HG03103 (cell line): ENCODE results near the gene IFITM10.

ENCODE experiments used
- ATAC-seq: cut with Tn5 transposase; IDR thresholded peaks from one replicate; pipeline ENCODE4 v1.9.1; 2021; ENCODE audit warnings: low read depth; ENCODE audit not compliant: unreplicated experiment

IFITM10 gene

DNA sequence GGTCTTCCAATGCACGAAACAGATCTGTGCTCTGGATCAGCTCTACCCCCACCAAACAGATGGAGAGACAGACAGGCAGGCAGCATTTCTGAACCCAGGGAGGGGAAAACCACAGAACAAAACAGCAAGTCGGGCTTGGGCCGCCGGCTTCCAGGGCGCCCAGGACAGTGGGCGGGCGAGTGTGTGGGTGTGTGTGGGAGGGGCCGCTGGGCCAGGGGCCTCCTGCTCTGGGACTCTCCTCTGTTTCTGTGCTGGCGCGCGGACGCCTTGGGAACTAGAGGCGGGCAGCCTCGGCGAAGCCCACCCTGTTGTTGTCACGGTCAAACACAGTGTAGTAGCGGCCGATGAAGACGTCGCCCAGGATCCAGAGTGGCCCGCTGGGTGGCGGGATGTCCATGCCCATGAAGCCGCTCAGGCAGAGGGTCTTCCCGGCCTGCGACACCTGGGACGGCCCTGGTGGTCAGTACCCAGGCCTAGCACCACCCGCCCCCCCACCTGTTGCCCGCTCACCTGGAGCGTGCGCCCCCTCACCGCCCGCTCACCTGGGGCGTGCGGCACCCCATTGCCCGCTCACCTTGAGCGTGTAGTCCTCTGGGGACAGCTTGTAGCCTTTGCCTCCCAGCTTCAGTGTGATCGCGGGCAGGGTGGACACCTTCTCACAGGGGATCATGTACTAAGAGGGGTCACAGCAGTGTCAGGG, 3.0 kb upstream of the IFITM10 start:
- ATAC-seq, result no peak

DNA sequence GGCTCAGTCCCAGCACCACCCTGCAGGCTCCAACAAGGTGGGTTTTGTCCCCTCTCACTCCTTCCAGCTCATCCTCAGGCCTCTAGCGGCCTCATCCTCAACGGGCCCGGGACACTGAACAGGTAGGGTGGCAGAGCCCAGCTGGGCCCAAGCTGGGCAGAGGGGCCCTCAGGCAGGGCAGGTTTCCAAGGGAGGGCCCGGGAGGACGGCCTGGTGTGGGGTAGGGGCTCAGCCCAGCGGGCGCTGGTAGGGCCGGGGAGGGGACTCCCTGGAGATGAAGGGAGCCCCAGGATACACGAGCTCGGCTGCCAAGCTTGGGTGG, 2.5 kb upstream of the IFITM10 start:
- no peak for ATAC-seq

DNA sequence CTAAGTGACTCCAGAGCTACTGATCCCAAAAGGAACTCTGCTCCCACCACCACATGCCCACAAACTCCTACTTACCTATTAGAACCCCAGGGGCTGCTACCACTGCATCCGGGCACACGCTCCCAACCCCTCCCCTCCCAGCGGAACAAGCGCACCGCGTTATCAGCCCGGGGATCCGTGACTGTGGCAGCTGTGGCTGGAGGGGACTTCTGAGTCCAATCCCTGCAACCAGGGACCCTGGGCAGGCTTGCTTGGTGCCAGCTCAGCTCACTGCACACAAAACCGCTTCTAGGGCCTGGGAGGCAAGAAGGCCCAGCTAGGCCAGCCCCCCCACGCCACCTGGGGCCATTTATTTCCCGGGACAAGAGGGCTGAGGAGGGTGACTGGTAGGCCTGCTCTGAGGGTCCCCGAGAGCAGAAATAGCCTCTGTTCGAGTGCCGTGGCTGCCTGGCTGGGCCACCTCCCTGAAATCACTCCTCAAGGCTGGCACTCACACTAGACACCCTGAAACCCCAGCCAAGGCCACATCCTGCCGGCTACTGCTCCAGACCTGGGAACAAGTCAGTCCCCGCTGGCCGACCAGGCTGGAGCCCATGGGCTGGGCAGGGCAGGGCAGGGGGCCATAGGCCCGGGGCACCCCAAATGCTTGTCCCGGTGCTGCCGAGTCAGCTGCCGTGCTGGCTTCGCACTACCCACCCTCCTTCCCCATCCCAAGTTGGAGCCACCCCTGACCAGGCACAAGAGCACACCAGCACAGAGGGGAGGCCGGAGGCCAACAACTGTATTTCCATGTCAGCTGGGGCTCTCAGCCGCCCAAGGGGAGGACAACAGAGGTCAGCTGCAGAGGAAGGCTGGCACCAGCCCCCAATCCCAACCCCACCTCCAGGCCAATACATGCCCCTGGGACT, 1.9 kb upstream of the IFITM10 start:
- ATAC-seq, result no peak

GRCh38 chr11:1751531-1751921, 1.1 kb upstream of the IFITM10 start:
- no peak for ATAC-seq

GRCh38 chr11:1750840-1751530, 590 bp upstream of the IFITM10 start:
- ATAC-seq, result no peak

GRCh38 chr11:1749395-1750351, 722 bp downstream of the IFITM10 start:
- ATAC-seq, result no peak

DNA sequence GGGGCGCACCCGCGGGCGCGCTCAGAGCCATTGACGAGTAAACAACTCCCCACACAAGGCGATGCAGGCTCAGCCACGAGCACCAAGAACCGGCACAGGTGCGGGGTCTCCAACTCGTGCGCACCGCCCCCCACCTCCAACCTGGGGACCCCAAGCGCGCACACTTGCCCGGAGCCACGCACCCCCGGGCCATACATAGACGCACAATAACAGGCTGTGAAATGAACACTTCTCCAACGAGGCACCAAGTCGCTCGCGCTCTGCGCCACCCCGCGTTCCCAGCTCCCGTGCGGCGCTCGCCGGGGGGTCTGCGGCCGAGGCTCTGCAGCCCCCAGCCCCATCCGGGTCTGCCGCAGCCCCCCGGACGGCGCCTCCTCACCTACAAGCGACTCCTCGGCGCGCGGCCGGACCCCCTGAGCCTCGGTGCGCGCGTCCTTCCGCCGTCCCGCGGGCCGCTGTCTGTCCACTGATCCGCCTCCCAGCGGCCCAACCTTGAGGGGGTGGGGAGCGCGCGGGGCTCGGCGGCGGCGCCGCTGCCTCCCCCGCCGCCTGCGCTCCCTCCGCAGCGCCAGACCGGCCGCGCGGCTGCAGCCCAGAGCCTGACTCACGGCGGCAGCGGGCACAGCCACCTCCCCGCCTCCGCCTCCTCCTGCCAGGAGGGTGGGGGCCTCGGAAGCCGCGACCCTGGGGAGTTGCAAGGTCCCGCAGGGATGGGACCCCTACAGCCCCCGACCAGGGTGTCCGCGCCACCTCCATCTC, 1.6 kb downstream of the IFITM10 start:
- no peak for ATAC-seq

GRCh38 chr11:1747753-1748635, 2.4 kb downstream of the IFITM10 start:
- ATAC-seq, result no peak

- ATAC-seq, result no peak
Observed at GRCh38 chr11:1746956-1747752, 3.2 kb downstream of the IFITM10 start.

GRCh38 chr11:1746511-1746931, 3.9 kb downstream of the IFITM10 start:
- no peak for ATAC-seq

DNA sequence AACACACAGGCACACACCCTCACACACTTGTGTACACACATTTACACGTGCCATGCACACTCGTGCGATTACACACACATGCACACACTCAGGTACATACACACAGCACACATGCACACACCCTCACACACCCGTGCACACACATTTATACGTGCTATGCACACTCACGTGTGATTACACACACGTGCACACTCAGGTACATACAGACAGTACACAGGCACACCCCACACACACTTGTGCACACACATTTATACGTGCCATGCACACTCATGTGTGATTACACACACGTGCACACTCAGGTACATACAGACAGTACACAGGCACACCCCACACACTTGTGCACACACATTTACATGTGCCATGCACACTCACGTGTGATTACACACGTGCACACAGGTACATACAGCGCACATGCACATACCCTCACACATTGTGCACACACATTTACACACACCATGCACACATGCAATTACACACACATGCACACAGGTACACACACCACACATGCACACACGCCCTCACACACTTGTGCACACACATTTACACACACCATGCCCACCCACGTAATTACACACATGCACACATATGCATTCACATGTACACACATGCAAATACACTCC, 4.6 kb downstream of the IFITM10 start:
- ATAC-seq, result no peak

GRCh38 chr11:1744891-1745700, 5.3 kb downstream of the IFITM10 start:
- ATAC-seq, result no peak

DNA sequence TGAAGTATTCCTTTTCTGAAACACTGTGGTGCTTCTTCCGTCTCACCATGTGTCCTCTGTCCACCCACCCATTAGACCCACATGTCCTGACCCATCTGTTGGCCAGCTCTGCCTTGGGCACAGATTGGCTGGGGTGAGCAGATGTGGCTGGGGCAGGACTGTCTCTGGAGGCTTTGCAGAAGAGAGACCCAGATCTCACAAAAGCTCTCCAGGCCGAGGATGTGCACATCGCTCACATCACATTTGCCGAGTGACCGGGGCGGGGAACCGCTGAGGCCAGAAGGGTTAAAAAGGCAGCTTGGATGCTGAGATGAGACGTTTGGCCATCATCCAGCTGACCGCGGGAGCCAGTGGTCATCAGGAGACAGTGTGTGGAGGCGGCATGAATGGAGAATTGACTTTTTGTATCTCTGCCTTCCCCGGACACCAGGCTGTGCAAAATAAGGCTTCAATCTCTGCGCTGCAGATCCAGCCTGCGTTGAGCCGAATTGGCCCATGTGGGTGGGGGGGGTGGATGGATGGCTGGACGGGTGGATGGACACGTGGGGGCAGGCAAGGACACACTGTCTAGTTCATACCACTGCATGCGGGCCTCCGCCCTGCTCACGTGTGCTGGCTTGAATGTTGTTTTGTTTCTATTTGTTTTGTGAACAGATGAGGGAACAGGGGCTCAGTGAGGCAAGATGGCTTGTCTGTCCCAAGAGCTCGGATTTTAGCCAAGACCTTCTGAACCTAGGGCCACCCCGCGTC, 6.1 kb downstream of the IFITM10 start:
- no peak for ATAC-seq

DNA sequence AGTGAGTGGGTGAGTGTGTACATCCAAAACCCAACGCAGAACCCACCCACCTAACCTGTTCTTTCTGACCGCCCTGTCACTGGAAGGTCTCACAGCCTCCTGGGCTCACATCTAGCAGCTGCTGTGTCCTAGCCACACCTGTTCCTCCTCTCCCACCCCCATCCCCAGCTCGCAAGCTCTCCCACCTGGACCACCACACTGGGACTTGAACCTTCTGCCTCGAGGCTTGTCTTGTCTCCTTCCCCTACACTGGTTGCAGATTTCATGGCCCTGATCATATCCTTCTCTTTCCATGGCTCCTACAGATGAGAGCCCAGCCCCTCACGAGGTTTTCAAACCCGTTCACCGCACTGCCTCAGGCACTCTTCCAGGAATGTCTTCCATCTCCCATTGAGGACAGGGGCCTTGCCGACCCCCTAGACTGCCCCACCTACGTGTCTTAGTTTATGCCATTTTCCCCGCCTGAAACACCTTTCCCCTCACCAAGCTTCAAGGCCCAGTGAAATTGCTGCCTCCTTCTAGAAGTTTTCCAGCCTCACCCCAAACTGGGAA, 6.7 kb downstream of the IFITM10 start:
- no peak for ATAC-seq

DNA sequence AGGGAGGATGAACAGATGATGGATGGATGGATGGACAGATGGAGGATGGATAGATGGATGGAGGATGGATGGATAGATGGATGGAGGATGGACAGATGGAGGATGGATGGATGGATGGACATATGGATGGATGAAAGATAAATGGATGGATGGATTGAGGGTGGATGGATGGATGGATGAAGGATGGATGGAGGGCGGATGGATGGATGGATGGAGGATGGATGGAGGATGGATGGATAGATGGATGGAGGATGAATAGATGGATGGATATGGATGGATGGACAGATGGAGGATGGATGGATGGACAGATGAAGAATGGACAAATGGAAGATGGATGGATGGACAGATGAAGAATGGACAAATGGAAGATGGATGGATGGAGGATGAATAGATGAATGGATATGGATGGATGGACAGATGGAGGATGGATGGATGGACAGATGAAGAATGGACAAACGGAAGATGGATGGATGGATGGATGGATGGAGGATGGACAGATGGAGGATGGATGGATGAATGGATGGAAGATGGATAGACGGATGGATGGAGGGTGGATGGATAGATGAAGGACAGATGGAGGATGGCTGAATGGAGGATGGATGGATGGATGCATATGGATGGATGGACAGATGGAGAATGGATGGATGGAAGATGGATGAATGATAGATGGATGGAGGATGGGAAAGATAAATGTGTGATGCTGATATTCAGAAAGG, 7.4 kb downstream of the IFITM10 start:
- no peak for ATAC-seq
